Stimulated activated CD4-positive, alpha-beta T cell treated with anti-CD3 and anti-CD28 coated beads, Interleukin-12 subunit alpha, Interleukin-12 subunit beta, amount 100 ng/mL, for 4 hours (primary cell): ENCODE results near the gene DOCK11.
A peak's percentile ranks its signal among the peaks of the same experiment; 100 is the strongest.

Experiments used
- DNase-seq: peaks from one replicate; pipeline ENCODE4 v3.0.0-alpha.2; 2020

The DOCK11 gene

GRCh38 chrX:118503260-118504041 lies 7.8 kb downstream of the DOCK11 start:
- no peak for DNase-seq

GRCh38 chrX:118504581-118504980 lies 9.0 kb downstream of the DOCK11 start:
- DNase-seq, result no peak

DNA sequence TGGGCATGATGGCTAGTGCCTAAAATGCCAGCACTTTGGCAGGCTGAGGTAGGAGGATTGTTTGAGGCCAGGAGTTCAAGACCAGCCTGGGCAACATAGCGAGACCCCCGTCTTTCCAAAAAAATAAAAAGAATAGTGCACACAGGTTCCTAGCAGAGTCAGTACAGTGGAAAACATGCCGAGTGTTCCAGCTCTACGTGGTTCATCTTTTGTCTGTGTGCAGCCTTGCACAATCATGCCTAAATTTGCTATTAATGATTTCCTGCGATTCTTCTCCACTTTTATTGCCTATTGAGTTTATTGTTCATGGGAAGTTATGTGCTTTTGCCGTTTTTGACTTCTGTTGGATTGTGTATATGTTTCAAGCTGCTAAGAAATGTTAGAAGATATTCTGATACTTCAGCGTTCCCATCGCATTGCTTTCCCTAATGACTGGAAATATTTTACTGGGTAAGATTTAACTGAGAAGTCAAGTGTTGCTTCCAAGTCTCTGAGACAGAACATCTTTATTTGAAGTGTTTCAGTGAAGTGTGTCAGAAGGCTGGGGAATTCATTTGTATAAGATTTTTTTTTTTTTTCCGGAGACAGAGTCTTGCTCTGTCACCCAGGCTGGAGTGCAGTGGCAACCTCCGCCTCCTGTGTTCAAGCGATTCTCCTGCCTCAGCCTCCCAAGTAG lies 11.3 kb downstream of the DOCK11 start:
- DNase-seq, result no peak

GRCh38 chrX:118507766-118508165 lies 12.2 kb downstream of the DOCK11 start:
- DNase-seq, result no peak

- no peak for DNase-seq
These were observed 12.6 kb downstream of the DOCK11 start for GRCh38 chrX:118508221-118508620.

DNA sequence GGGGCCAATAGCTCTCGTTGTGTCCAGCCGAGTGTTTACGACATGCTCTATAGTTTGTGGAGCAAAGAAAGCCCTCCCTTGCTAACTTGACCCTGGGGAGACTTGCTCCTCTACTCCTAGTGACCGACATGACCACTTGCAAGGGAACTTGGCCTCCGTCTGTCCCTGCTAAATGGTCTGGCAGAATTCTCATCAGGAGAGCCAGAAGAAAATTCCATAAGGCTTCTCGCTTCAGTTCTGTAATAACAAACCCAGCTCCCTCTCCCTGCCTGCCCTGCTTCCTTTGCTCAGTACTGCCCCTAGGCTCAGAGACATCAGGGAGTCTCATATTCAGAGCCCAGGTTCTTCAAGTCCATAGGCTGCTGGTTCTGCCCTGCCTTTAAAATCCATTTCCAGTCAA lies 13.0 kb downstream of the DOCK11 start:
- DNase-seq, result no peak

DNA sequence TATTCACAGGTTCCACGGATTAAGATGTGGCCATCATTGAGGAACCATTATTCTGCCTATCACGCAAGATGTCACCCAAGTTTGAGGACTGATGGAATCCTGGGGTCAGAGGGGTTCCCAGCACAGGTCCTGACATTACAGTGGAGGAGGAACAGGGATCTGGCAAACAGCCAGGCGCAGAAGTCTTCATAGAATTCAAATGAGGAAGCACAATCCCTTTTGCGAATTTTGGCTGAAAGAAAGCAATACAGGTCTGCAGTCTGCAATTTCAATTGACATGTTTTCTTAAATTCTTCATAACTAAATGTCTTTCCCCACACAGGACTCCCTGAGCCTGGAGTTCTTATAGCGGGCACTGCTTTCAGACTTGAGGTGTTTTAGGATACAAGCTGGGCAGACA lies 14.5 kb downstream of the DOCK11 start:
- DNase-seq, result no peak

GRCh38 chrX:118513120-118513898 lies 17.7 kb downstream of the DOCK11 start:
- DNase-seq, result no peak

DNA sequence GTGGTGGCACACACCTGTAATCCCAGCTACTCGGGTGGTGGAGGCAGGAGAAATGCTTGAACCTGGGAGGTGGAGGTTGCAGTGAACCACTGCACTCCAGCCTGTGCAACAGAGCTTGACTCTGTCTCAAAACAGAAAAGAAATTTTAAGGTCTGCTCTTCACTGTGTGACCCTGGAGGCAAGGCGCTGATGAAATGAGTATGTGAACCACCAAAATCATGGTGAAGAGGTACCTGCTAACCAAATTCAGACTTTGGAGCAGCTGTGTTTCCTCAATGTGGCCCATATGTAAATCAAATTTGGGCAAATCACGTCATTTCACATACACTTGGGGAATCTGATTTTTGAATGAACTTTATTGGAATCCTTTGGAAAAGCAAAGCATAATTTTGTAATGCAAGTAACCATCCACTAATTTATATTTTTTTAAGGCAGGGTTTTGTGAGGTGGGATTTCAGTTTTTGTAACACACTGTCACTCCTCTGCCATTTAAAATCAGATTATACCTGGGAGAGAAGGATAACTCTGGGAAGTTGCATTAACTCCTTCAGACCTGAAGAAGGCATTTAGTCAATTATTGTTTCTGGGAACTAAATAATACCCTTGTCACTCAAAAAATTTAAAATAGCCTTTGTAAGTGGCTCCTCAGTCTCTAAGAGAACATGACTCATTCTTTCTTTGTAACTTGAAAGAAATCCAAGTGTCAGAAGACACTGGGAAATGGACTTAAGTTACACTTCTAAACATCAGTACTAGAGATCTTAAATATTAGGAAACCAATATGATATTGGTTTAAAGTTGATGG lies 24.0 kb downstream of the DOCK11 start:
- DNase-seq, result no peak

DNA sequence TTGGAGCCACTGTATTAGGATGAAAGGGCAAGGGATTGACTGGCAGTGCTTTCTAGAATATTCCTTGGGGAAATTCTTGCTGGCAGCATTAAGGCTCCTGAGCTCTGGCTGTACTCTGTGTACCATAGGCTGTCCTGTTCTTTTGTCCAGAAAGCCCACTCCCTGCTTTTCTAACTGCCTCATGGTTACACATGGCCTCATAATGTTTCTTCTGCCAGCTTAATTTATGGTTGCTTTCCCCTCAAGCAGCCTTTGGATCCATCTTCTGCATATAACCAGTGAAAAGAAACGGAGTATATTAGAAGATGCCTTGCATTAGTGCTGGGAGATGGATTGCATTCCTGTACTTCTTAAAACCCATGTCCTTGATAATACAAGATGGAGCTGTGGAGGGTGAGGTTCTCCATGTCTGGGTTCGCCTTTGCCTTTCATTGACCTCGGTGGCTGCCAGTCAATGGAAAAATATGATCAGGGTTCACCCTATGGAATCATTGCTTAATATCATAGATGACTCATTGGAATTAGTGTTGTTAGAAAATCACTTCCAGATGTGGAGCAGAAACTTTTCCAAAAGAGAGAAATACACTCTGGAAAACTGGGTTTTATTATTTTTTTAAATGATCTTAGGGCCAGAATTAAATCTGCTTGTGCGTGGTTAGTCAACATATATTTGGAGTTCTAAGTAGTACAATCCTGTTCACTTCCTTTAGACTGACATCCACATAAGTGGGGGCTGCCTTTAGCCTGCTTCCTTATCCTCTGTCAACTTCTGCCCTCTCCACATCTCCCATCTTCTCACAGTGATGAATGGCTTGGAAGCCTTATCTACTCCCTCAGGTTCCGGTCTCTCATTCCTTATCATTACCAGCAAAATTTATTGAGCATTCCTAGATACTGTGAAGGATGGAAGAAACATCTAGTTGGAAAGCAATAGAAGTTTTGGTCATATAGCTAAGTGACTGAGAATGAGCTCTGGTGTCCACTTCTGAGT lies 24.9 kb downstream of the DOCK11 start:
- no peak for DNase-seq

- DNase-seq, result no peak
These were observed 25.8 kb downstream of the DOCK11 start for GRCh38 chrX:118521435-118521834.

DNA sequence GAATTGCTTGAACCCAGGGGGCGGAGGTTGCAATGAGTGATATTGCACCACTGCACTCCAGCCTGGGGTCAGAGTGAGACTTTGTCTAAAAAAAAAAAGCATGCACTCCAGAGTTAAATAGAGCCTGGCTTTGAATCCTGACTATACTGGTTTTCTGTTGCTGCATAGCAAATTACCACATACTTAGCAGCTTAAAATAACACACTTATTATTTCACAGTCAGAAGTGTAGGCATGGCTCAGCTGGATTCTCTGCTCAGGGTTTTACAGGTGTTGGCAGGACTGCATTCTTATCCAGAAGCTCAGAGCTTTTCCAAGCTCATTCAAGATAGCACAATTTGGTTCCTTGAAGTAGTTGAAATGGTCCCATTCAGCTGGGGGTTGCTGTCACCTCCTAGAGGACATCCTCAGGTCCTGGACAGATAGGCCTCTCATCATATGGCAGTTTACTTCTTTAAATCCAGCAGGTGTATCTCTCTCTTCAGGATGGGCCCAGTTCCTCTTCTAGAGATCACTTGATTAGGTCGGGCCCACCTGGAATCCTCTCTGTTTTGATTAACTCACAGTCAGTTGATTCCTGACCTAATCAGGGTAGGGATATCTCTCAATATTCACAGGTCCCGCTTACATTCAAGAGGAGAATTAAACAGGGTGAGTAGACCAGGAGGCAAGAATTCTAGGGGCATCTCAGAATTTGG lies 26.8 kb downstream of the DOCK11 start:
- DNase-seq, result no peak

GRCh38 chrX:118523920-118524319 lies 28.3 kb downstream of the DOCK11 start:
- no peak for DNase-seq

DNA sequence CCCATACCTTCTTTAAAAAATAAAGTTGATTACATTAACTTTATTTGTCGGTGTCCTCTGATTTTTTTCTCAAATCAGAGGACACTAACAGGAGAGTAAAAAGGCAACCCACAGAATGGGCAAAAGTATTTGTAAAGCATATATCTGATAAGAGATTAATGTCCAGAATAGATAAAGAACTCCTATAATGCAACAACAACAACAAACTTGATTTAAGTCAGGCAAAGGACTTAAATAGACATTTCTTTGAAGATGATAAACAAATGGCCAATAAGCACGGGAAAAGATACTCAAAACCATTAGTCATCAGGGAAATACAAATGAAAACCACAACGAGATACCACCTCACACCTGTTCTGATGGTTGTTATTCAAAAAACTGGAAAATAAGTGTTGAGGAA lies 28.7 kb downstream of the DOCK11 start:
- no peak for DNase-seq

DNA sequence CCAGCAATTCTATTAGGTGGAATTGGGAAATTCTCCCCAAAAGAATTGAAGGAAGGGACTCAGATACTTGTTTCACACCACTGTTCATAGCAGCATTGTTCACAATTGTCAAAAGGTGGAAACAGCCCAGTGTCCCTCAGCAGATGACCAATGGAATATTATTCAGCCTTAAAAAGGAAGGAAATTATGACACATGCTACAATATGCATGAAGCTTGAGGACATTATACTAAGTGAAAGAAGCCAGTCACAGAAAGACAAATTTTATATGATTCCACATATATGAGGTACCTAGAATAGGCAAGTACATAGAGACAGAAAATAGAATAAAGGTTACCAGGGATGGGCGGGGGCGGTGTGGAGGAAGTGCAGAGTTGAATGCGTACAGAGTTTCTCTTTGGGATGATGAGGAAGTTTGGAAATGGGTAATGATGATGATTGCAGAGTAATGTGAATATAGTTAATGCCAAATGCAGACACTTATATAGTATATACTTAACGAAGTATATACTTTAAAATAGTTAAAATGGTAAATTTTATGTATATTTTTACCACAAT lies 29.6 kb downstream of the DOCK11 start:
- DNase-seq, result no peak

GRCh38 chrX:118526149-118526548 lies 30.5 kb downstream of the DOCK11 start:
- DNase-seq, result no peak

- peak; percentile 32 for DNase-seq
These were observed 32.6 kb downstream of the DOCK11 start for GRCh38 chrX:118528071-118528737.

- DNase-seq, result no peak
These were observed 34.8 kb downstream of the DOCK11 start for GRCh38 chrX:118530219-118530911.

DNA sequence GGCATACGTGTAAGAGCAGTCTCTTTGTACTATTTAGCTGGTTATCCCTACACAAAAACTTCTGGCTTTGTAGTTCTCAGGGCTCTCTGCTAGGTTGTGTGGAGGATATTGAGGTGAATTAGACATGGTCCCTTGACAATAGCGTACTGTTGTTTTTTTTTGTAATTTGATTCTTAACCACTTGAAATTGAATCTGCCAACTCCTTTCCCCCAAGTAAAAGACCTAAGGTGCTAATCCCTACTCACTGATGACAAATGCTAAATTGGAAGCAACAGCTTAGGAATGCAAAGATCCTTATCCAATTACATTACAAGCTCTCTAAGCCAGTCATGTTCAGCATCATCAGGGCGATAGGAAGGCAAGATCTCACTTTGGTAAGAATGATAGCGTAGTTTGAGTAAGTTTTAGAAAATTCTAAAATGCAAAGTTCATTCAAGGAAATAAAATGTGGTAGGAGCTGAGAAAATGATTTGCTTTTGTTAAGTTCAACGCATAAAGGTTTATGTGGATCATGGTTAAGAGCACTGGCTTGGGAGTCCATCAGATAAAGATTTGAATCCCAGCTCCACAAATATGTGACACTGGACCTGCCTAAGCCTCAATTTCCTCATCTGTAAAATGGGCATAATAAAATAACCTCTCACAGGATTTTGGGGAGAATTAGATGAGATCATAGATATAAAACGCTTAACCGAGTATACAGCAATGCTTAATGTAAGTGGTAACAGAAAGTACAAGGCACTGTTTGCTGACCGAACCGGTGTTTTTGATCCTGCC lies 39.3 kb downstream of the DOCK11 start:
- DNase-seq, result no peak
